Loucy (cell line): ENCODE data around the gene AFF2.

Source experiments
- CTCF ChIP-seq: fragments of 200-600 bp; sonication (generic); conservative IDR thresholded peaks from 2 replicates; pipeline ENCODE4 v1.5.1; 2014; ENCODE audit warnings: mild to moderate bottlenecking, antibody characterized with exemption, low read length
- EZH2phosphoT487 ChIP-seq: fragments of 200-600 bp; IDR thresholded peaks from 2 replicates; pipeline ENCODE4 v1.6.1; 2018; ENCODE audit warnings: antibody characterized with exemption, mild to moderate bottlenecking, moderate library complexity, borderline replicate concordance

- TF ChIP-seq CTCF = no peak
- no peak for TF ChIP-seq EZH2phosphoT487
These were observed 371.2 kb downstream of the AFF2 start for GRCh38 chrX:148871422-148872160.
